WTC11 (cell line): ENCODE measurements around the gene BANK1.

Source experiments
- CBFB ChIP-seq: sonication (generic); formaldehyde crosslinking; IDR thresholded peaks from 2 replicates; pipeline ENCODE4 v1.8.1; 2022; ENCODE audit warnings: mild to moderate bottlenecking, low read depth, missing genetic modification reagents
- ZNF416 ChIP-seq: fragments of 250-450 bp; sonication (Bioruptor Pico); IDR thresholded peaks from 2 replicates; pipeline ENCODE4 v1.9.0; 2021; ENCODE audit warnings: mild to moderate bottlenecking, inconsistent platforms
- TF ChIP-seq, protein P1 (sequence below): sonication (generic); formaldehyde crosslinking; IDR thresholded peaks from 2 replicates; pipeline ENCODE4 v1.8.1; 2023; ENCODE audit warnings: mild to moderate bottlenecking, missing genetic modification reagents, borderline replicate concordance
- TF ChIP-seq, protein P2 (sequence below): fragments of 200-600 bp; IDR thresholded peaks from 2 replicates; pipeline ENCODE4 v1.8.0; 2022; ENCODE audit warnings: antibody characterized with exemption

DNA sequence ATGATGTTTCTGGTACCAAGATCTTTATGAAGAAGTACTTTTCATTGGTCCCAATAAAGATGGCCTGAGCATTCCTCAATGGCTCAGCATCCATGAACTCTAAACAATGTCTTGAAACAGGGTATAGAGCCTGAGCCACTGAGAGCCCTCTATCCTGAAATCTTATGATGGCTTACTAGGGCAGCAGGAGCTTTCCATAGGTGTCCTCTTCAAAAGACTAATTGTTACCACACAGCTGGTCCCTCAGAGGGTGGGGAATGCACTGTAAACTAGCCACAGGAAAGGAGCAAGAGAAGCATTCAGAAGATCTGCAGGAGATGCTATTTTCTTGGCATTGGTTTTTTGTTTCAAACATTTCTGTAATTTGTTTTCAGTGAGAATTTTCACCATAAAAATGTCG lies 5.6 kb upstream of the BANK1 start:
- TF ChIP-seq, protein P1, sequence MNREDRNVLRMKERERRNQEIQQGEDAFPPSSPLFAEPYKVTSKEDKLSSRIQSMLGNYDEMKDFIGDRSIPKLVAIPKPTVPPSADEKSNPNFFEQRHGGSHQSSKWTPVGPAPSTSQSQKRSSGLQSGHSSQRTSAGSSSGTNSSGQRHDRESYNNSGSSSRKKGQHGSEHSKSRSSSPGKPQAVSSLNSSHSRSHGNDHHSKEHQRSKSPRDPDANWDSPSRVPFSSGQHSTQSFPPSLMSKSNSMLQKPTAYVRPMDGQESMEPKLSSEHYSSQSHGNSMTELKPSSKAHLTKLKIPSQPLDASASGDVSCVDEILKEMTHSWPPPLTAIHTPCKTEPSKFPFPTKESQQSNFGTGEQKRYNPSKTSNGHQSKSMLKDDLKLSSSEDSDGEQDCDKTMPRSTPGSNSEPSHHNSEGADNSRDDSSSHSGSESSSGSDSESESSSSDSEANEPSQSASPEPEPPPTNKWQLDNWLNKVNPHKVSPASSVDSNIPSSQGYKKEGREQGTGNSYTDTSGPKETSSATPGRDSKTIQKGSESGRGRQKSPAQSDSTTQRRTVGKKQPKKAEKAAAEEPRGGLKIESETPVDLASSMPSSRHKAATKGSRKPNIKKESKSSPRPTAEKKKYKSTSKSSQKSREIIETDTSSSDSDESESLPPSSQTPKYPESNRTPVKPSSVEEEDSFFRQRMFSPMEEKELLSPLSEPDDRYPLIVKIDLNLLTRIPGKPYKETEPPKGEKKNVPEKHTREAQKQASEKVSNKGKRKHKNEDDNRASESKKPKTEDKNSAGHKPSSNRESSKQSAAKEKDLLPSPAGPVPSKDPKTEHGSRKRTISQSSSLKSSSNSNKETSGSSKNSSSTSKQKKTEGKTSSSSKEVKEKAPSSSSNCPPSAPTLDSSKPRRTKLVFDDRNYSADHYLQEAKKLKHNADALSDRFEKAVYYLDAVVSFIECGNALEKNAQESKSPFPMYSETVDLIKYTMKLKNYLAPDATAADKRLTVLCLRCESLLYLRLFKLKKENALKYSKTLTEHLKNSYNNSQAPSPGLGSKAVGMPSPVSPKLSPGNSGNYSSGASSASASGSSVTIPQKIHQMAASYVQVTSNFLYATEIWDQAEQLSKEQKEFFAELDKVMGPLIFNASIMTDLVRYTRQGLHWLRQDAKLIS (CRISPR knock-in tag): no peak
- TF ChIP-seq, protein P2, sequence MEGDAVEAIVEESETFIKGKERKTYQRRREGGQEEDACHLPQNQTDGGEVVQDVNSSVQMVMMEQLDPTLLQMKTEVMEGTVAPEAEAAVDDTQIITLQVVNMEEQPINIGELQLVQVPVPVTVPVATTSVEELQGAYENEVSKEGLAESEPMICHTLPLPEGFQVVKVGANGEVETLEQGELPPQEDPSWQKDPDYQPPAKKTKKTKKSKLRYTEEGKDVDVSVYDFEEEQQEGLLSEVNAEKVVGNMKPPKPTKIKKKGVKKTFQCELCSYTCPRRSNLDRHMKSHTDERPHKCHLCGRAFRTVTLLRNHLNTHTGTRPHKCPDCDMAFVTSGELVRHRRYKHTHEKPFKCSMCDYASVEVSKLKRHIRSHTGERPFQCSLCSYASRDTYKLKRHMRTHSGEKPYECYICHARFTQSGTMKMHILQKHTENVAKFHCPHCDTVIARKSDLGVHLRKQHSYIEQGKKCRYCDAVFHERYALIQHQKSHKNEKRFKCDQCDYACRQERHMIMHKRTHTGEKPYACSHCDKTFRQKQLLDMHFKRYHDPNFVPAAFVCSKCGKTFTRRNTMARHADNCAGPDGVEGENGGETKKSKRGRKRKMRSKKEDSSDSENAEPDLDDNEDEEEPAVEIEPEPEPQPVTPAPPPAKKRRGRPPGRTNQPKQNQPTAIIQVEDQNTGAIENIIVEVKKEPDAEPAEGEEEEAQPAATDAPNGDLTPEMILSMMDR: no peak
- TF ChIP-seq ZNF416 (CRISPR knock-in tag) (no peak), CBFB (CRISPR knock-in tag) (no peak)
